ENCODE results near the gene PPEF1. TPM values are rescaled to one million over a fixed set of nuclear protein-coding genes. Genes with fewer than 3 reads are reported as not detected.

Gene PPEF1
- total and polyA plus RNA-seq, 2 of the 8 experiments (the other 6 are each of a cell fraction or from before 2014, with no cell fraction given): 0.08 to 0.30 TPM

DNA sequence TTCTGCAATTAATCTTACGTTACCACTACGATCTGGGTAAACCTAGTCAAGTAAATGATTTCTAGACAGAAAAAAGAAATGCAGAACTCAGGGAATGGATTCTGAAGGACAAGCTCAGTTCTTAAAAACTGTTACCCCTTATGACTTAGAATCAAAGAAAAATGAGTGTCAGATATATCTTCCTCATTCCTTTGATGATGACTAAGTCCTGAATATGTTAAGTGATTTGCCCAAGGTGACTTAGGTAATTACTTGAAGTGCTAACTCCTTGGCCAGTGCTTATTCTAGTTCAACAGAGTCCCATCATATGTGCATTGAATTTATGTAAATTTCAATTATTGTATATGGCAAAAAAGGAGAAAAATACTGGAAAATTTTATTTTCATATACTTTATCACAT lies 92.5 kb downstream of the PPEF1 start:
- H3K18ac ChIP-seq (ENCODE audit: extremely low read depth, low read length): no peak overlapping the region
- H2BK15ac ChIP-seq (ENCODE audit: low read length): no peak overlapping the region
- H4K5ac ChIP-seq (ENCODE audit: insufficient read length, low read depth, low read length): no peak overlapping the region
- H3K23me2 ChIP-seq (ENCODE audit: low read depth, low read length): no peaks in the 10 kb centered on the region
- H3K4ac ChIP-seq (replicated peaks; ENCODE audit: insufficient read length, low read depth, low read length): no peak overlapping the region
- H4K8ac ChIP-seq (ENCODE audit: extremely low read depth, insufficient read depth, low read length): no peak overlapping the region
- H3K4me1 ChIP-seq (replicated peaks in 1 of 4; ENCODE audit: control insufficient read depth in 3 of 4, insufficient read depth in 4 of 4, low read length in 3 of 4): no peaks in the 10 kb centered on the region
- H2AFZ ChIP-seq (ENCODE audit: low read length): no peak overlapping the region
- H3K9ac ChIP-seq (replicated peaks in 1 of 4; ENCODE audit: extremely low read depth in 1 of 4, low read depth in 3 of 4, low read length in 3 of 4): no peak overlapping the region
- H2BK5ac ChIP-seq (ENCODE audit: low read depth, low read length): no peak overlapping the region
- no peak for DNase-seq (ENCODE audit: low read depth in 1 of 2, low spot score in 2 of 2)
- no peak overlapping the region for H2BK20ac ChIP-seq (ENCODE audit: low read length)
- H3K79me2 ChIP-seq (ENCODE audit: control insufficient read depth in 1 of 2, insufficient read depth in 2 of 2, low read length in 2 of 2): no peaks in the 10 kb centered on the region
- H2AK5ac ChIP-seq (ENCODE audit: low read depth, low read length): no peak overlapping the region
- H3K14ac ChIP-seq (ENCODE audit: insufficient read length): no peak overlapping the region
- WGBS, 2 experiments (ENCODE audit: extremely low coverage in 1 of 2, insufficient coverage in 1 of 2, insufficient read length in 1 of 2, insufficient replicate concordance in 2 of 2, low coverage in 1 of 2, low lambda C conversion rate in 2 of 2, missing lambda C conversion rate in 1 of 2): 92% methylated on average over 2 of the region's 2 CpGs; no CpG with 5 or more reads in 1 of the 2 experiments
- no peak for FAIRE-seq
- H3K9me3 ChIP-seq (ENCODE audit: insufficient read depth in 2 of 2, low read depth in 1 of 2, low read length in 1 of 2): no peaks in the 10 kb centered on the region
- no peak overlapping the region for H3K56ac ChIP-seq (replicated peaks; ENCODE audit: insufficient read length, low read depth, low read length)
- no peak overlapping the region for H3K4me2 ChIP-seq (ENCODE audit: insufficient read depth in 1 of 2, low read depth in 2 of 2, low read length in 2 of 2)
- H4K20me1 ChIP-seq (replicated peaks in 1 of 2; ENCODE audit: control insufficient read depth in 1 of 2, insufficient read depth in 2 of 2, low read length in 2 of 2): no peaks in the 10 kb centered on the region
- H3K23ac ChIP-seq (ENCODE audit: insufficient read length): no peak overlapping the region
- H2BK120ac ChIP-seq (replicated peaks; ENCODE audit: low read depth, low read length): no peak overlapping the region
- ChIA-PET CTCF (ENCODE audit: partially characterized antibody) (interaction anchor here (0.9 kb wide), 1 partner anchor 12 kb away, joined by 3 read pairs; no protein-coding TSS in a partner anchor), POLR2A (ENCODE audit: partially characterized antibody) (interaction anchor here (1.0 kb wide), 1 partner anchor 10 kb away, joined by 3 read pairs; no protein-coding TSS in a partner anchor)
- no peaks in the 10 kb centered on the region for H3K36me3 ChIP-seq (ENCODE audit: control insufficient read depth in 2 of 4, insufficient read depth in 4 of 4, low read length in 3 of 4)
- H3K27ac ChIP-seq (ENCODE audit: low read depth, low read length): no peak overlapping the region
- no peak overlapping the region for H2BK12ac ChIP-seq (ENCODE audit: low read depth, low read length)
- no peaks in the 10 kb centered on the region for H3K79me1 ChIP-seq (ENCODE audit: low read depth, low read length)
- H3K27me3 ChIP-seq (replicated peaks in 1 of 4; ENCODE audit: control insufficient read depth in 3 of 4, extremely low read depth in 1 of 4, insufficient read depth in 3 of 4, low read length in 3 of 4): no peaks in the 10 kb centered on the region
- H3K4me3 ChIP-seq (ENCODE audit: extremely low read depth in 1 of 4, insufficient read depth in 2 of 4, low read depth in 3 of 4, low read length in 4 of 4): no peak overlapping the region
- H4K91ac ChIP-seq (replicated peaks; ENCODE audit: insufficient read length, low read length): no peak overlapping the region
- TF ChIP-seq BRCA1 (IDR thresholded peaks at IDR 0.05; ENCODE audit: low read depth, low read length) (no peak), SAP30 (IDR thresholded peaks at IDR 0.05; ENCODE audit: insufficient read depth, insufficient replicate concordance, low read length) (no peak), RAD21 (IDR thresholded peaks at IDR 0.05 in 1 of 2, conservative IDR thresholded peaks at IDR 0.05 in 1 of 2; ENCODE audit: low read depth in 2 of 2, low read length in 2 of 2) (no peak), JUND (IDR thresholded peaks at IDR 0.05; ENCODE audit: low read length) (no peak), SP4 (IDR thresholded peaks at IDR 0.05; ENCODE audit: low read length) (no peak), POLR2AphosphoS5 (IDR thresholded peaks at IDR 0.05; ENCODE audit: low read depth, low read length) (no peak), NRF1 (IDR thresholded peaks at IDR 0.05; ENCODE audit: low read depth, low read length) (no peak), ATF3 (IDR thresholded peaks at IDR 0.05; ENCODE audit: insufficient read depth, low read depth, low read length) (no peak), RFX5 (IDR thresholded peaks at IDR 0.05; ENCODE audit: borderline replicate concordance, low read depth, low read length) (no peak), CBX5 (IDR thresholded peaks at IDR 0.05; ENCODE audit: low read depth, low read length) (no peak), KDM5A (IDR thresholded peaks at IDR 0.05; ENCODE audit: low read length) (no peak), YY1 (IDR thresholded peaks at IDR 0.05; ENCODE audit: low read depth, low read length) (no peak), SIX5 (IDR thresholded peaks at IDR 0.05; ENCODE audit: low read depth, low read length) (no peak)
- TF ChIP-seq, protein P1, sequence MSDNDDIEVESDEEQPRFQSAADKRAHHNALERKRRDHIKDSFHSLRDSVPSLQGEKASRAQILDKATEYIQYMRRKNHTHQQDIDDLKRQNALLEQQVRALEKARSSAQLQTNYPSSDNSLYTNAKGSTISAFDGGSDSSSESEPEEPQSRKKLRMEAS (IDR thresholded peaks at IDR 0.05): no peak

All from H1 (cell line).